ENCODE results near the gene UVSSA.

DNA sequence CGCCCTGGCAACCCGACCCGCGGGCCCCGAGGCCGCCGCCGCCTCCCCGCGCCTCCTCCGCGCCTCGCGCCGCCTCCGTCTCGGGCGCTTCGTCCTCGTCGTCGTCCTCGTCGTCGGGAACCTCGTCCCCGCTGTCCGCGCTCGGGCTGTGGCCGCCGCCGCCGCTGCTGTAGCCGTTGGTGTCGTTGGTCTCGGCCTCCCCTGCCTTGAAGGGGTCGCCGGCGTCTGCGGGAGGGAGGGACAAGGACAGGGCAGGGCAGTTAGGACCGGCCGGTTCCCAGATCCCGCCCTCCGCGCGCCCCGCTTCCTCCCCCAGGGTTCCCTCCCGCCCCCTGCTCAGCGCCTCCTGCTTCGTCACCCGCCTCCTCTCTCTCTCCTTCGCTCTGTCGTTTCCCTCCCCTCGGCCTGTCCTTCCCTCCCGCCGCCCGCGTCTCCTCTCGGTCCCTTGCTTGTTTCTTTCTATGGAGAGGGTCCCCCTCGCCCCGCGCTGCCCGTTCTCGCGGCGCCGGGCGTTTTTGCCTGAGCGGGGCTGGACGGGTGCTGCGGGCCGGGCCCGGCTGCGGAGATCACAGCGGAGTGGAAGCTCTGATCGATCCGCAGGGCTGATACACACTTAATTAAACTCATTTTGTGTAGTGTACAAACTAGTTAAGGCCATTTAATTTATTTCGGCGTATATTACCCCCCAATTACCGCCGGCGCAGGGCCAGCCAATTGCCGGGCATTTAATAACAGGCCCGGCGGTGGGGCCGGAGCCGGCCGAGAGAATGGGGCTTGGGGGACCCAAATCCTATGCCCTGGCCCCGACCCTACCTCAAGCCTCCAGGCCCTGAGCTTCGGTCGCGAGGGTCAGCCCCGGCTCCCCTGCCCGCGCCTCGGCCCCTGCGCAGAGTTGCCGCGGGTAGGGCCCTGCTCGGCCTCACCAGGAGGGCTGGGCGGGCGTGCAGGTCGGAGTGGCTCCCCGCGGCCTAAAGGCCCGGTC lies 56.9 kb downstream of the UVSSA start:
- TF ChIP-seq, protein P1, sequence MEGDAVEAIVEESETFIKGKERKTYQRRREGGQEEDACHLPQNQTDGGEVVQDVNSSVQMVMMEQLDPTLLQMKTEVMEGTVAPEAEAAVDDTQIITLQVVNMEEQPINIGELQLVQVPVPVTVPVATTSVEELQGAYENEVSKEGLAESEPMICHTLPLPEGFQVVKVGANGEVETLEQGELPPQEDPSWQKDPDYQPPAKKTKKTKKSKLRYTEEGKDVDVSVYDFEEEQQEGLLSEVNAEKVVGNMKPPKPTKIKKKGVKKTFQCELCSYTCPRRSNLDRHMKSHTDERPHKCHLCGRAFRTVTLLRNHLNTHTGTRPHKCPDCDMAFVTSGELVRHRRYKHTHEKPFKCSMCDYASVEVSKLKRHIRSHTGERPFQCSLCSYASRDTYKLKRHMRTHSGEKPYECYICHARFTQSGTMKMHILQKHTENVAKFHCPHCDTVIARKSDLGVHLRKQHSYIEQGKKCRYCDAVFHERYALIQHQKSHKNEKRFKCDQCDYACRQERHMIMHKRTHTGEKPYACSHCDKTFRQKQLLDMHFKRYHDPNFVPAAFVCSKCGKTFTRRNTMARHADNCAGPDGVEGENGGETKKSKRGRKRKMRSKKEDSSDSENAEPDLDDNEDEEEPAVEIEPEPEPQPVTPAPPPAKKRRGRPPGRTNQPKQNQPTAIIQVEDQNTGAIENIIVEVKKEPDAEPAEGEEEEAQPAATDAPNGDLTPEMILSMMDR (IDR thresholded peaks at IDR 0.05; ENCODE audit: low read depth, low read length) = no peak
- no peak for TF ChIP-seq EZH2phosphoT487 (IDR thresholded peaks at IDR 0.05; ENCODE audit: low read depth)
